ENCODE results near the gene AHCYL2.

AHCYL2 gene

GRCh38 chr7:129193892-129194291 lies 30.9 kb upstream of the AHCYL2 start:
- peaks cover 10% of the 10 kb centered on the region for H3K4me1 ChIP-seq (ENCODE audit: control insufficient read depth, insufficient read depth, low read length)
- peaks cover 9% of the 10 kb centered on the region for H3K27me3 ChIP-seq (ENCODE audit: control insufficient read depth, insufficient read depth, low read length)
- no peak overlapping the region for H3K4me3 ChIP-seq (ENCODE audit: low read length)

GRCh38 chr7:129197771-129198170 lies 27.1 kb upstream of the AHCYL2 start:
- H3K9ac ChIP-seq (ENCODE audit: low read depth, low read length), result no peak overlapping the region
- no peaks in the 10 kb centered on the region for H3K4me1 ChIP-seq (ENCODE audit: control insufficient read depth, insufficient read depth, low read length)
- no peaks in the 10 kb centered on the region for H3K27me3 ChIP-seq (ENCODE audit: control insufficient read depth, insufficient read depth, low read length)
- H3K36me3 ChIP-seq (ENCODE audit: insufficient read depth, low read length), result no peaks in the 10 kb centered on the region
- no peak overlapping the region for H3K4me3 ChIP-seq (ENCODE audit: low read length)
- no peaks in the 10 kb centered on the region for H3K9me3 ChIP-seq (replicated peaks; ENCODE audit: low read length)
- H3K4me2 ChIP-seq (ENCODE audit: low read length), result no peak overlapping the region

More at GRCh38 chr7:129193892-129194291, 30.9 kb upstream of the AHCYL2 start:
- Histone ChIP-seq H3K9me3 (replicated peaks; ENCODE audit: low read length) (no peaks in the 10 kb centered on the region), H3K9ac (ENCODE audit: low read depth, low read length) (no peak overlapping the region), H3K4me2 (ENCODE audit: low read length) (no peak overlapping the region), H3K36me3 (ENCODE audit: insufficient read depth, low read length) (no peaks in the 10 kb centered on the region)

- no peaks in the 10 kb centered on the region for H3K27me3 ChIP-seq (ENCODE audit: control insufficient read depth, insufficient read depth, low read length)
- no peaks in the 10 kb centered on the region for H3K9me3 ChIP-seq (replicated peaks; ENCODE audit: low read length)
- H3K4me1 ChIP-seq (ENCODE audit: control insufficient read depth, insufficient read depth, low read length), result no peaks in the 10 kb centered on the region
- no peak overlapping the region for H3K9ac ChIP-seq (ENCODE audit: low read depth, low read length)
- H3K4me2 ChIP-seq (ENCODE audit: low read length), result no peak overlapping the region
- H3K36me3 ChIP-seq (ENCODE audit: insufficient read depth, low read length), result no peaks in the 10 kb centered on the region
- no peak overlapping the region for H3K4me3 ChIP-seq (ENCODE audit: low read length)
Measured at GRCh38 chr7:129199406-129199805, 25.4 kb upstream of the AHCYL2 start.

- Histone ChIP-seq H3K36me3 (ENCODE audit: insufficient read depth, low read length) (no peaks in the 10 kb centered on the region), H3K27me3 (ENCODE audit: control insufficient read depth, insufficient read depth, low read length) (no peaks in the 10 kb centered on the region), H3K9me3 (replicated peaks; ENCODE audit: low read length) (no peaks in the 10 kb centered on the region), H3K9ac (ENCODE audit: low read depth, low read length) (no peak overlapping the region), H3K4me3 (ENCODE audit: low read length) (no peak overlapping the region), H3K4me1 (ENCODE audit: control insufficient read depth, insufficient read depth, low read length) (no peaks in the 10 kb centered on the region), H3K4me2 (ENCODE audit: low read length) (no peak overlapping the region)
Measured at GRCh38 chr7:129202058-129202777, 22.6 kb upstream of the AHCYL2 start.

- H3K9ac ChIP-seq (ENCODE audit: low read depth, low read length), result no peak overlapping the region
- H3K4me2 ChIP-seq (ENCODE audit: low read length), result no peak overlapping the region
- H3K4me1 ChIP-seq (ENCODE audit: control insufficient read depth, insufficient read depth, low read length), result no peaks in the 10 kb centered on the region
- H3K9me3 ChIP-seq (replicated peaks; ENCODE audit: low read length), result no peaks in the 10 kb centered on the region
- no peaks in the 10 kb centered on the region for H3K36me3 ChIP-seq (ENCODE audit: insufficient read depth, low read length)
- H3K4me3 ChIP-seq (ENCODE audit: low read length), result no peak overlapping the region
- H3K27me3 ChIP-seq (ENCODE audit: control insufficient read depth, insufficient read depth, low read length), result no peaks in the 10 kb centered on the region
Measured at GRCh38 chr7:129203050-129203741, 21.6 kb upstream of the AHCYL2 start.

- Histone ChIP-seq H3K4me2 (ENCODE audit: low read length) (no peak overlapping the region), H3K27me3 (ENCODE audit: control insufficient read depth, insufficient read depth, low read length) (no peaks in the 10 kb centered on the region), H3K4me3 (ENCODE audit: low read length) (no peak overlapping the region), H3K4me1 (ENCODE audit: control insufficient read depth, insufficient read depth, low read length) (no peaks in the 10 kb centered on the region), H3K9ac (ENCODE audit: low read depth, low read length) (no peak overlapping the region), H3K36me3 (ENCODE audit: insufficient read depth, low read length) (no peaks in the 10 kb centered on the region), H3K9me3 (replicated peaks; ENCODE audit: low read length) (no peaks in the 10 kb centered on the region)
Measured at GRCh38 chr7:129205126-129205818, 19.6 kb upstream of the AHCYL2 start.

GRCh38 chr7:129205987-129206785 lies 18.6 kb upstream of the AHCYL2 start:
- H3K36me3 ChIP-seq (ENCODE audit: insufficient read depth, low read length), result no peaks in the 10 kb centered on the region

GRCh38 chr7:129208667-129209066 lies 16.2 kb upstream of the AHCYL2 start:
- H3K9me3 ChIP-seq (replicated peaks; ENCODE audit: low read length), result no peaks in the 10 kb centered on the region
- no peaks in the 10 kb centered on the region for H3K36me3 ChIP-seq (ENCODE audit: insufficient read depth, low read length)
- no peaks in the 10 kb centered on the region for H3K4me1 ChIP-seq (ENCODE audit: control insufficient read depth, insufficient read depth, low read length)
- no peaks in the 10 kb centered on the region for H3K27me3 ChIP-seq (ENCODE audit: control insufficient read depth, insufficient read depth, low read length)
- no peak overlapping the region for H3K4me3 ChIP-seq (ENCODE audit: low read length)
- no peak overlapping the region for H3K4me2 ChIP-seq (ENCODE audit: low read length)
- H3K9ac ChIP-seq (ENCODE audit: low read depth, low read length), result no peak overlapping the region

More at GRCh38 chr7:129205987-129206785, 18.6 kb upstream of the AHCYL2 start:
- Histone ChIP-seq H3K4me1 (ENCODE audit: control insufficient read depth, insufficient read depth, low read length) (no peaks in the 10 kb centered on the region), H3K27me3 (ENCODE audit: control insufficient read depth, insufficient read depth, low read length) (no peaks in the 10 kb centered on the region), H3K4me3 (ENCODE audit: low read length) (no peak overlapping the region), H3K9ac (ENCODE audit: low read depth, low read length) (no peak overlapping the region), H3K9me3 (replicated peaks; ENCODE audit: low read length) (no peaks in the 10 kb centered on the region), H3K4me2 (ENCODE audit: low read length) (no peak overlapping the region)

GRCh38 chr7:129209067-129209926 lies 15.5 kb upstream of the AHCYL2 start:
- H3K36me3 ChIP-seq (ENCODE audit: insufficient read depth, low read length), result no peaks in the 10 kb centered on the region
- H3K9me3 ChIP-seq (replicated peaks; ENCODE audit: low read length), result no peaks in the 10 kb centered on the region
- H3K4me3 ChIP-seq (ENCODE audit: low read length), result no peak overlapping the region
- H3K4me2 ChIP-seq (ENCODE audit: low read length), result no peak overlapping the region
- no peak overlapping the region for H3K9ac ChIP-seq (ENCODE audit: low read depth, low read length)
- no peaks in the 10 kb centered on the region for H3K4me1 ChIP-seq (ENCODE audit: control insufficient read depth, insufficient read depth, low read length)
- H3K27me3 ChIP-seq (ENCODE audit: control insufficient read depth, insufficient read depth, low read length), result no peaks in the 10 kb centered on the region

- Histone ChIP-seq H3K4me3 (ENCODE audit: low read length) (no peak overlapping the region), H3K4me2 (ENCODE audit: low read length) (no peak overlapping the region), H3K9me3 (replicated peaks; ENCODE audit: low read length) (no peaks in the 10 kb centered on the region), H3K36me3 (ENCODE audit: insufficient read depth, low read length) (no peaks in the 10 kb centered on the region), H3K4me1 (ENCODE audit: control insufficient read depth, insufficient read depth, low read length) (no peaks in the 10 kb centered on the region), H3K27me3 (ENCODE audit: control insufficient read depth, insufficient read depth, low read length) (no peaks in the 10 kb centered on the region), H3K9ac (ENCODE audit: low read depth, low read length) (no peak overlapping the region)
Measured at GRCh38 chr7:129210256-129210988, 14.4 kb upstream of the AHCYL2 start.
